DMS53 (cell line): Measurements from ENCODE around the gene CSH1.
"Not testable (repeated sequence)": the region's sequence is repeated elsewhere in the genome, so short reads cannot be mapped to it uniquely, and the experiment has no call there.

Source experiments
- DNase-seq: peaks from one replicate; lab custom pipeline; 2025; lab: John Stamatoyannopoulos, UW

CSH1 gene

GRCh38 chr17:63928966-63929695 is 32.8 kb upstream of the CSH1 start:
- DNase-seq = no peak

- no peak for DNase-seq
Measured at GRCh38 chr17:63928172-63928666, 31.8 kb upstream of the CSH1 start.

GRCh38 chr17:63927464-63928171 is 31.2 kb upstream of the CSH1 start:
- DNase-seq = no peak

GRCh38 chr17:63926164-63926563 is 29.8 kb upstream of the CSH1 start:
- no peak for DNase-seq

- DNase-seq = no peak
Measured at GRCh38 chr17:63925615-63926014, 29.2 kb upstream of the CSH1 start.

- DNase-seq = not testable (repeated sequence)
Measured at GRCh38 chr17:63922402-63922801, 26.0 kb upstream of the CSH1 start.

GRCh38 chr17:63920779-63921178 is 24.4 kb upstream of the CSH1 start:
- not testable (repeated sequence) for DNase-seq

- DNase-seq = peak; percentile 10
Measured at GRCh38 chr17:63920050-63920449, 23.7 kb upstream of the CSH1 start.

- peak; percentile 67 for DNase-seq
Measured at GRCh38 chr17:63919311-63919723, 22.9 kb upstream of the CSH1 start.

- DNase-seq = not testable (repeated sequence)
Measured at GRCh38 chr17:63918789-63919305, 22.5 kb upstream of the CSH1 start, which contains the start of gene GH1. Gene GH1, minus strand, starts transcription at chr17:63918839. Its CDS starts 63 bp downstream, at chr17:63918776.

GRCh38 chr17:63918305-63918704 is 21.9 kb upstream of the CSH1 start:
- no peak for DNase-seq

- no peak for DNase-seq
Measured at GRCh38 chr17:63917646-63918045, 21.3 kb upstream of the CSH1 start.

GRCh38 chr17:63917206-63917605 is 20.8 kb upstream of the CSH1 start:
- DNase-seq = not testable (repeated sequence)

GRCh38 chr17:63916566-63917185 is 20.3 kb upstream of the CSH1 start:
- no peak for DNase-seq

GRCh38 chr17:63915753-63916152 is 19.4 kb upstream of the CSH1 start:
- DNase-seq = not testable (repeated sequence)

GRCh38 chr17:63914471-63914870 is 18.1 kb upstream of the CSH1 start:
- no peak for DNase-seq

- peak; percentile 28 for DNase-seq
Measured at GRCh38 chr17:63911657-63912100, 15.3 kb upstream of the CSH1 start.

- DNase-seq = no peak
Measured at GRCh38 chr17:63911041-63911635, 14.8 kb upstream of the CSH1 start, which contains the start of gene CSHL1. Gene CSHL1, minus strand, starts transcription at chr17:63911258. Its CDS starts 62 bp downstream, at chr17:63911196.

GRCh38 chr17:63910096-63910495 is 13.7 kb upstream of the CSH1 start:
- DNase-seq = no peak

GRCh38 chr17:63909586-63909985 is 13.2 kb upstream of the CSH1 start:
- not testable (repeated sequence) for DNase-seq

- peak; percentile 21 for DNase-seq
Measured at GRCh38 chr17:63907161-63907778, 10.9 kb upstream of the CSH1 start.
